NB4 (cell line): ENCODE measurements around the gene PRKD1.
"Not testable (repeated sequence)": the region's sequence is repeated elsewhere in the genome, so short reads cannot be mapped to it uniquely, and the experiment has no call there.

Source experiments
- DNase-seq: peaks from one replicate; pipeline ENCODE4 v3.0.0; 2010; ENCODE audit warnings: low read depth
- H3K4me3 ChIP-seq: one replicate; pipeline ENCODE4 v1.5.1; 2011; ENCODE audit warnings: mild to moderate bottlenecking, low read depth, low read length, moderate library complexity
- CTCF ChIP-seq: IDR thresholded peaks from one replicate; pipeline ENCODE4 v1.5.1; 2012; ENCODE audit warnings: low read depth, low read length
- MYC ChIP-seq: IDR thresholded peaks from 2 replicates; pipeline ENCODE4 v1.6.1; 2011; ENCODE audit warnings: low read depth, low read length
- POLR2A ChIP-seq: IDR thresholded peaks from 2 replicates; pipeline ENCODE4 v1.6.1; 2011; ENCODE audit warnings: mild to moderate bottlenecking; ENCODE audit not compliant: insufficient read length; ENCODE audit errors: extremely low read depth
- TF ChIP-seq, protein P1 (sequence below): IDR thresholded peaks from 2 replicates; pipeline ENCODE4 v1.6.1; 2011; ENCODE audit warnings: low read depth, low read length

Gene PRKD1

GRCh38 chr14:29738950-29739349 lies 188.7 kb downstream of the PRKD1 start:
- no peak for TF ChIP-seq CTCF
- no peak for TF ChIP-seq MYC
- TF ChIP-seq, protein P1, sequence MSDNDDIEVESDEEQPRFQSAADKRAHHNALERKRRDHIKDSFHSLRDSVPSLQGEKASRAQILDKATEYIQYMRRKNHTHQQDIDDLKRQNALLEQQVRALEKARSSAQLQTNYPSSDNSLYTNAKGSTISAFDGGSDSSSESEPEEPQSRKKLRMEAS, result no peak
- TF ChIP-seq POLR2A, result no peak
- no peak for DNase-seq
- H3K4me3 ChIP-seq, result no peak overlapping the region

- TF ChIP-seq CTCF, result no peak
- no peak for TF ChIP-seq POLR2A
- TF ChIP-seq, protein P1, result no peak
- TF ChIP-seq MYC, result no peak
- DNase-seq, result no peak
- H3K4me3 ChIP-seq, result no peak overlapping the region
These were observed 189.6 kb downstream of the PRKD1 start for GRCh38 chr14:29738056-29738455.

- no peak overlapping the region for H3K4me3 ChIP-seq
- no peak for DNase-seq
These were observed 192.2 kb downstream of the PRKD1 start for GRCh38 chr14:29735459-29735858.

DNA sequence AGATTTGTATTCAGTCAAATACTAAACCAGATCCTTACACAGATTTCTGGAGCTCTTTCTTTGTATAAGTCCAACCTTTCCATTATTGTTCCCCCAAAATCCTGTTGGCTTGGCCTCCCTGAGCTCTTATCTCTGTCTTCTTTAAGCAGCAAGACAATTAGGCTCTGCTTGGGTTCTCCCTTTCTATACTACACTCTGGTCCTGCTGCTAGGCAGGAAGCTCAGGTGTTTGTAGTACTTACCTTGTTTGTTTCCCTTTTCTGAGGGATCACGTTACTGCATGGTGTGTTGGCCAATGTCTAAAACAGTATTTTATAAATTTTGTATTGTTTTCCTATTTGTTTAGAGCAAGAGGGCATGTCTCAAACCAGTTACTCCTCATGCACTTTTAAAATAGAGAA lies 192.9 kb downstream of the PRKD1 start:
- TF ChIP-seq MYC, result no peak
- no peak for TF ChIP-seq CTCF
- TF ChIP-seq POLR2A, result no peak
- TF ChIP-seq, protein P1, result no peak
- no peak overlapping the region for H3K4me3 ChIP-seq
- DNase-seq, result no peak

More at GRCh38 chr14:29735459-29735858, 192.2 kb downstream of the PRKD1 start:
- TF ChIP-seq MYC (no peak), POLR2A (no peak), CTCF (no peak)
- TF ChIP-seq, protein P1, result no peak

DNA sequence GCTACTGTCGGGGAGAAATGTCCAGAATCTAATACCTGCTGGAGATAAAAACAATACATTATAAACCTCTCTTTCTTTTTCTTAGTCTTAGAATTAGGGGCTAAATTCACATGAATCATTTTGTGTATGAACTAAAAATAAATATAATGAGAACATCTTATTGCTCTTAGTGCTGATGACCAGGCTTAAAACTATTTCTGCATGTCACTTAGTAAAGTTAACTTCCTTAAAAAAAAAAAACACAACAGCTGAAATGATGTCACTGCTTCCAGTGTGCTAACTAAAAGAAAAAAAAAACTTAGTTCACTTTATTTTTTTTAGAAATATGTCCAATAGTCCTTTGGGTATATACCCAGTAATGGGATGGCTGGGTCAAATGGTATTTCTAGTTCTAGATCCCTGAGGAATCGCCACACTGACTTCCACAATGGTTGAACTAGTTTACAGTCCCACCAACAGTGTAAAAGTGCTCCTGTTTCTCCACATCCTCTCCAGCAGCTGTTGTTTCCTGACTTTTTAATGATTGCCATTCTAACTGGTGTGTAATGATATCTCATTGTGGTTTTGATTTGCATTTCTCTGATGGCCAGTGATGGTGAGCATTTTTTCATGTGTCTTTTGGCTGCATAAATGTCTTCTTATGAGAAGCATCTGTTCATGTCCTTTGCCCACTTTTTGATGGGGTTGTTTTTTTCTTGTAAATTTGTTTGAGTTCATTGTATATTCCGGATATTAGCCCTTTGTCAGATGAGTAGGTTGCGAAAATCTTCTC lies 200.9 kb downstream of the PRKD1 start:
- DNase-seq, H3K4me3 ChIP-seq: not testable (repeated sequence)

- TF ChIP-seq MYC (no peak), CTCF (no peak), POLR2A (no peak)
- TF ChIP-seq, protein P1, result no peak
- H3K4me3 ChIP-seq, result no peak overlapping the region
- no peak for DNase-seq
These were observed 202.7 kb downstream of the PRKD1 start for GRCh38 chr14:29724991-29725390.
